ENCODE measurements around the gene KIRREL1. TPM values are rescaled to one million over a fixed set of nuclear protein-coding genes. Genes with fewer than 3 reads are reported as not detected.

The KIRREL1 gene
- total RNA-seq, 1 donor from 2014 or later, result 51.6 TPM

GRCh38 chr1:158016651-158017335 lies 23.3 kb downstream of the KIRREL1 start:
- H3K27ac Mint-ChIP-seq, result peak overlapping the region; percentile 60
- no peak for DNase-seq (ENCODE audit: extremely low spot score, unreplicated experiment)
- H3K4me3 Mint-ChIP-seq, result peak overlapping the region; percentile 27
- H3K9me3 Mint-ChIP-seq, result no peaks in the 10 kb centered on the region
- TF ChIP-seq, protein P1, sequence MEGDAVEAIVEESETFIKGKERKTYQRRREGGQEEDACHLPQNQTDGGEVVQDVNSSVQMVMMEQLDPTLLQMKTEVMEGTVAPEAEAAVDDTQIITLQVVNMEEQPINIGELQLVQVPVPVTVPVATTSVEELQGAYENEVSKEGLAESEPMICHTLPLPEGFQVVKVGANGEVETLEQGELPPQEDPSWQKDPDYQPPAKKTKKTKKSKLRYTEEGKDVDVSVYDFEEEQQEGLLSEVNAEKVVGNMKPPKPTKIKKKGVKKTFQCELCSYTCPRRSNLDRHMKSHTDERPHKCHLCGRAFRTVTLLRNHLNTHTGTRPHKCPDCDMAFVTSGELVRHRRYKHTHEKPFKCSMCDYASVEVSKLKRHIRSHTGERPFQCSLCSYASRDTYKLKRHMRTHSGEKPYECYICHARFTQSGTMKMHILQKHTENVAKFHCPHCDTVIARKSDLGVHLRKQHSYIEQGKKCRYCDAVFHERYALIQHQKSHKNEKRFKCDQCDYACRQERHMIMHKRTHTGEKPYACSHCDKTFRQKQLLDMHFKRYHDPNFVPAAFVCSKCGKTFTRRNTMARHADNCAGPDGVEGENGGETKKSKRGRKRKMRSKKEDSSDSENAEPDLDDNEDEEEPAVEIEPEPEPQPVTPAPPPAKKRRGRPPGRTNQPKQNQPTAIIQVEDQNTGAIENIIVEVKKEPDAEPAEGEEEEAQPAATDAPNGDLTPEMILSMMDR (conservative IDR thresholded peaks at IDR 0.05), result no peak
- H3K36me3 Mint-ChIP-seq, result no peaks in the 10 kb centered on the region
- H3K4me1 Mint-ChIP-seq (ENCODE audit: unreplicated experiment), result peaks cover 87% of the 10 kb centered on the region
- no peaks in the 10 kb centered on the region for H3K27me3 Mint-ChIP-seq

DNA sequence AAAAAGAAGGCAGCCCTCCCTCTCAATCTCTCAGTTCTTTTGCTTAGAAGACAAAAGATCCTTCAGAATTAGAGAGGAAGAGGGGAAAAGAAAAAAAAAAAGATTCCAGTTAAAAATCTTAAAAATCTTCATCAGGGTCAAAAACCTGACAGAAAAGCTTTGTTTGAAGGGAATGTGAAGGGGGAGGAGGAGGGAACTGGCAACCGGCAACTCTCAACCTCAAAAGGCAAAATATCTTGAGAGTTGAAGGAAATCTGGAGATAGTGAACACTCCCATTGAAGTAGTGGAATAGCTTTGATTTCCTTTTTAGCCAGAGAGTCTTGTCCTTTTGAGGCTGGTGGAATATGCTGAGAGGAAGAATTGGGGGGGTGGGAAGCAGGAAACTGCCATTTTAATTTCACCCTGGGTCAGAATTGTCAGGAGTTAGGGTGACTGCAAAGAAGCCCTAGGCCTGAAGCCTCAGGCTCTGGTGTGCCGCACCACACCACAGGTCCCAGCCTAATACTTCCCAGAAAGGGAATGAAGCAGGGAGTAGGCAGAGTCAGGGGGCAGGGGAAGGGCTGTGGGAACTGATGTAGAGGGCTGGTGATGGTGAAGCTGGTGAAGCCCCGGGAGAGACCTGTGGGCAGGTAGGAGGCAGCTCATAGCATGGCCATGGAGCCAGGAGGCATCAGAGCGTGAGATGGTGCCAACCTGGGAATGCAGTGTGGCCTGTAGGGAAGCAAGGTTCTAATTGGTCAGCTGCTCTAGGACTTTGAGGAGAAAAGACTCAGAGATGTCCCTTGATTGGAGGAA lies 24.6 kb downstream of the KIRREL1 start:
- Mint-ChIP-seq H3K9me3 (no peaks in the 10 kb centered on the region), H3K4me1 (ENCODE audit: unreplicated experiment) (peaks cover 86% of the 10 kb centered on the region), H3K27ac (peak overlapping the region; percentile 86), H3K4me3 (peak overlapping the region; percentile 31), H3K36me3 (no peaks in the 10 kb centered on the region), H3K27me3 (no peaks in the 10 kb centered on the region)
- TF ChIP-seq, protein P1 (conservative IDR thresholded peaks at IDR 0.05), result no peak
- no peak for DNase-seq (ENCODE audit: extremely low spot score, unreplicated experiment)

DNA sequence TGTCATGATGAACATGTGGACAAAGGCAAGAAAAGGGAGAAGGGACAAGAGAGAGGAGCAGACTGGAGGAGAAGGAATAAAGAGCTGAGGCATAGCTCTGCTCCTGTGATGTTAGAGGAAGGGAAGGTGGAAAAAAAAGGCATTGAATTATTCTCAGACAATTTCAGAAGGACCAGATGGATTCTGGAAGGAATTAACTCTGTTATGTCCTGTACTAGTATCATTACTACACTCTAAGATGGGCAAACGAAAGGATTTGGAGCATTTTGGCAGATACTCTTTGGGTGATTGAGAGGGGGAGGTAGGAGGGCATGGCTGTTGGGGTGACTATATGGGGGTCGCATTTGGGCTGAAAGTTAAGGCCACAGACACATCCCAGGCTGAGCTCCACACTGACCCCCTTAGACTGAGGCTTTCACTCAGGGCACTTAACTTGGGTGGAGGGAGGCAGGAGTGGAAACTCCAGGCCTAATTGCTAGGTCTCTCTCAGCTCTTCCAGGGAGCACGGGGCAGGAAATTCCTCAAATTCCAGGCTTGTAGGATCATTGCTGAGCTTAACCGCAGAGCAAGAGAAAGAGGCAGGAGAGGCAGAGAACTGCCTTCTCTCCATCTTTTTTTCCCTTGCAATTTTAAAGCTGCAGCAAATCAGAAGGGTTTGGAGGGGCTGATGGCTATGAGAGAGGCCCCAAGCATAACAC lies 25.9 kb downstream of the KIRREL1 start:
- Mint-ChIP-seq H3K4me1 (ENCODE audit: unreplicated experiment) (peaks cover 81% of the 10 kb centered on the region), H3K27me3 (no peaks in the 10 kb centered on the region), H3K36me3 (no peaks in the 10 kb centered on the region), H3K27ac (peak overlapping the region; percentile 86), H3K9me3 (no peaks in the 10 kb centered on the region), H3K4me3 (peak overlapping the region; percentile 41)
- TF ChIP-seq, protein P1 (conservative IDR thresholded peaks at IDR 0.05), result no peak
- no peak for DNase-seq (ENCODE audit: extremely low spot score, unreplicated experiment)

DNA sequence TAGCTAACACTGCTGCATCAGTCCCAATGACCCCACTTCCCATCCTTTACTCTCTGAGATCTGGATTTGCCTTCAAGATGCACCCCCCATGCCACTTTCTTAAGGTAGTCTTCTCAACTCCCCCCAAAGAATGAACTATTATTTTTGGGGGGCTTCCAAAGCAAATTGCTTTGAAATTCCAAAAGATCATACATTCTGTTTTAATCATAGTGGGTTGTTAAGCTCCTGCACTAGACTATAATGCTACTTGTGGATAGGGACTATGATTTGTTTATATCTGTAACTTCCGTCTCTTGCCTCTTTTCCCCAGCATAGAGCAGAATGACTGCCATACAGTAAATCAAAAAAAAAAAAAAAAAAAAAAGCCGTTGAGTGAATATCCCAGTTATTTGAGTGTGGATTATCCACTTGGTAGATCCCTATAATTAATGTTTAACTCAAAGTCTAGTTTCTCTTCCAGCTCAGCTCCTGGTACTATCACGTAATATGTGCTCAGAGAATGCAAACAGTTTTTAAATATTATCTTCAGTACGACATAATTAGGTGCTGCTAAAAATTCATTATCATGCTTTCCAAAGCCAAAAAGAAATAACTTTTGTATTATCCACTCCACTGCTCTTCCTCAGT lies 26.9 kb downstream of the KIRREL1 start:
- no peak for DNase-seq (ENCODE audit: extremely low spot score, unreplicated experiment)
- Mint-ChIP-seq H3K4me3 (peak overlapping the region; percentile 41), H3K4me1 (ENCODE audit: unreplicated experiment) (peaks cover 75% of the 10 kb centered on the region), H3K9me3 (no peaks in the 10 kb centered on the region), H3K27me3 (no peaks in the 10 kb centered on the region), H3K36me3 (no peaks in the 10 kb centered on the region), H3K27ac (peak overlapping the region; percentile 86)
- TF ChIP-seq, protein P1 (conservative IDR thresholded peaks at IDR 0.05), result no peak

- Mint-ChIP-seq H3K27ac (no peak overlapping the region), H3K9me3 (no peaks in the 10 kb centered on the region), H3K4me1 (ENCODE audit: unreplicated experiment) (peaks cover 74% of the 10 kb centered on the region), H3K36me3 (no peaks in the 10 kb centered on the region), H3K4me3 (no peak overlapping the region), H3K27me3 (no peaks in the 10 kb centered on the region)
- TF ChIP-seq, protein P1 (conservative IDR thresholded peaks at IDR 0.05), result no peak
- no peak for DNase-seq (ENCODE audit: extremely low spot score, unreplicated experiment)
Measured at GRCh38 chr1:158020886-158021620, 27.6 kb downstream of the KIRREL1 start.

All from type B pancreatic cell (in vitro differentiated cells).